Measurements from ENCODE around the gene CCL28.

CCL28 gene

DNA sequence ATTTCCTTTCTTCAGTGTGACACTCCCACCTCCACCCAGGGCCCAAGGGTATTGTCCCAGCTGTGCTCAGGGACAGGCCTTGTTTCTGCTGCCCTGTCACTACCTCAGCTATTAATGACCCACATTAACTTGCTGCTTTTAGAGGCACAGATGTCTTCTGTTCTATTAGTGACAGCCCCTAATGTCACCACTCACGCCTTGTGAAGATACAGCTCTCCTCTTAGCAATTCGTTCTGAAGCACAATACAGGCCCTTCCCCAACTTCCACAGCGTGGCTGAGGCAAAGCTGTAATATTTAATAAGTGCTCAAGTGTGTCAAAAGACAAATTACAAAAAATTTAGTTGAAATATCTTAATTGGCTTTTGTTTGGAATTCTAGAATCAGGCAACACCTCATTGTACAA, 54.3 kb downstream of the CCL28 start:
- no peak for DNase-seq (ENCODE audit: low read depth)

DNA sequence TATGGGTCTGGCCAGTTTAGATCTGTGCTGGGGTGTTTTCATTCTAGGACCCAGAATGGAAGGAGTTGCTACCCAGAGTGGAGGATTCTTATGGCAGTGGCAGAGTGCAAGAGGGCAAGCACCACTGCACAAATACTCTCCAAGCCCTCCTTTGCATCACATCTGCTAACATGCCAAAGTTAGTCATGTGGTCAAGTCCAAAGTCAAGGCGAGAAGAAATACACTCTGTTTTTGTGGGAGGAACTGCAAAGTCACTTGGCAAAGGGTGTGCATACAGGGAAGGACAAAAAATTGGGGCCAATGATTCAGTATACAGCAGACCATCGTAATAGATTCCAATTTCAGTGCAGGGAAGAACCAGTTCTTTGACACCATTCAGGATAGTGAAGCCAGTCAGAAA, 55.1 kb downstream of the CCL28 start:
- no peak for DNase-seq (ENCODE audit: low read depth)

DNA sequence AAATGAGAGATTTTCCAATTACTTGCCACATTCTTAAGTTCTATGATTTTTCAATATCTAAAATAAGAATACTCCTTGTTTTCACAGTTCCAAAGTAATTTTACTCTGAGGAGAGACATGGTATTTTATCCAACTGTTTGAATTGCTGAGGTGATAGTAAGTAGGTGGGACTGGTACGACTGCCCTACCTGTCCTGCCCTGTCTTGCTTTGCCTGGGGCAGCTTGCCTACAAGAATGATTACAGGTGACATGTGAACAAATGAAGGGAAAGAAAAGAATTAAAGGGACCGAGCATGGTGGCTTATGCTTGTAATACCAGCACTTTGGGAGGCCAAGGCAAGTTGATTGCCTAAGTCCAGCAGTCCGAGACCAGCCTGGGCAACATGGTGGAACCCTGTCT, 57.4 kb downstream of the CCL28 start:
- DNase-seq (ENCODE audit: low read depth) = no peak

DNA sequence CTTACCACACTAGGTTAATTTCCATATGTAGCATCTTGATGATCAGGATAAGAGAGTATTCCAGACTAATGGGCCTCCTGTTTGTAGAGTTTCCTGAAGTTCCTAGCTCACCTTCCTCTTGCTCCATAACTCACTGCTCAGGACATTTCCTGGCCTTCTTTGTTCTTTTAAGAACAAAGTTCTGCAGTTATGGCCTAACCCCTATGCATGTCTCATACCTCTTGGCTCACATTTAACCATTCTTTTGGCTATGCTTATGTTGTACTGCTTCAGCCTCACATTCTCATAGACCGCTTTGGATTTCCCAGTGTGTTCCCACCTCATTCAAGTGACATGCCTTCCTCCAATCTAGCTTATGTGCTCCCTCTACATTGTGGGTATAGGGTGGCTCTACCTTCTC, 58.5 kb downstream of the CCL28 start:
- no peak for DNase-seq (ENCODE audit: low read depth)

DNA sequence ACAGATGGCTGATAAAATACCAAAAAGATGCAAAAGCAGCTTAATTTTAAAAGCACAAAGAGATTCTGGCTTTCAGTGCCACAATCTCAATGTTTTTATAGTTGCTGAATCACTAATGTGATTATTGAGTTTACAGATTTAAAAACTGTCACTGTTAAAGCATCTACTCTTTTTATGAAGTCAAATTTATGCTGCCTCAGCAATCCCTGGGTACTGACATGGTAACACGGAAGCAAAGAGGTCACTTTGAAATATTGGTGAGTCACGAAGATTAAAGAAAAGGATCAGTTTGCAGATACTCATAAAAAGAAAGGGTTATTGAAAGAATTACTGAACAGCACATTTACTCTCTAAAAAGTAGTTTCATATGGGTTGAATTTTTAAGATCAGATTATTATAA, 59.3 kb downstream of the CCL28 start:
- DNase-seq (ENCODE audit: low read depth) = no peak

DNA sequence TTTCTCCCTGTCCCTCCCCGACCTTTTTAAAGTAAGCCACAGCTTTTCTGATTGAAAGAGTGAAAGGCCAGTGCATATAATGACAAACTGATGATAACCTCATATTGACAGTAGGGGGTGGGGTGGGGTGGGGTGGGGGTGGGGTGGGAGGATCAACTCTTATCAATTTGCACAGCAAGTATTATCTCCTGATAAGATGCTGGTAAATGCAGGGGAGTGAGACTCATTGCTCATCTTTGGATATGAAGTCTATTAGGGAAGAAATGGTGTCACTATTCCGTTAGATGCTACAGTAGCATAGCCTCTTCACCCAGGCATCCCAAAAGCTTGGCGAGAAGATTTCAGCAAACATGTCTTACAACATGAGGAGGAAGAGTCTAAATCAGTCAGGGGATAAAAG, 60.1 kb downstream of the CCL28 start:
- no peak for DNase-seq (ENCODE audit: low read depth)

DNA sequence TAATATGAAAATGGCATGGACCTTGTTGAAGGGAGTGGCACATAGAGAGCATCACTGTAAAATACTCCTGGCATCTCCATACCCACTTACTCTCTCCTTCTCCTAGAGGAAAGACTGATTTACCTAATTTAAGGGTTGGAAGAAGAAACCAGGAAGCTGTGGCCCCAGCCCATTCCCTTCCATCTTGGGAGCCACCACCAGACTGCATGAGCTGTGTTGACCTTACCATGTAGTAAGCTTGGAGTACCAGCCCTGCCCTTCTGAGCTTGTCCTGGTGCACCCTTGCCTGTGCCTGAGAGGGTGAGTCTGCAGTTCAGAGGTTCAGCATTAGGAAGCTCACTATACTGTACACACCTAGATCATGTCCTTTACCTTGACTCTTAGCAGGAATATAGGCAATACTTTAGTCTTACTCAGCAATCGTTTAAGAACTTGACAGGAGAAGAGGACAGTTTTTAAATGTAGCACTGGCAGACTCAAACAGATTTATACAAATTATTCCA, 63.3 kb downstream of the CCL28 start:
- DNase-seq (ENCODE audit: low read depth) = no peak

DNA sequence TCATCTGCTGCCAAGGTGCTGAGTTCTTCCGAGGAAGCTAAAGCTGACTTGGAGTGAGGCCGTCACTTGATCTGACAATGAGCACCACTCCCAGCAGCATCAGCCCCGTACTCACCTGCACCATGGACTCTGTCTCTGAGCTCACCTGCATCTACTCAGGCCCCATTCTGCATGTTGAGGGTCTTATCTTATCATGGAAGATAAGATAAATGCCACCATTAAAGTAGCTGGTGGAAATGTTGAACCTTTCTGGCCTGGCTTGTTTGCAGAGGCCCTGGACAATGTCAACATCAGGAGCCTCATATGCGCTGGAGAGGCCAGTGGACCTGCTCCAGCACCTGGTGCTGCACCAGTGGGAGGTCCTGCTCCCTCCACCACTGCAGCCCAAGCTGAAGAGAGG, 64.0 kb downstream of the CCL28 start:
- DNase-seq (ENCODE audit: low read depth) = no peak

DNA sequence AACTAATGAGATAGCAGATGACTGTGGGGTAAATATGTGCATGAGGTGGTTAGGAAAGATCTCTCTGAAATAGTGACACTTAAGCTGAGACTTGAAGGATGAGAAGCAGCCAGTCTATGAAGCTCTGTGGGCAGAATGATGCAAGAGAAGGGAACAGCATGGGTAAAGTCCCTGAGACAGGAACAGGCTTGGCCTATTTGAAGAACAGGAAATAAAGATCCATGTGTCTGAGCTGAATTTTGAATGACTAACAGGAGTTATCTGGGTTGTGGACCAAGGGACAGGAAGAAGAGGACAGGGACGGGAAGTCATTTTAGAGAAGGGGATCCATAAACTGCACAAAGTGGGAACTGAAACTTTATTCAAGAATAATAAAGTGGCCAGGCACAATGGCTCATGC, 73.3 kb downstream of the CCL28 start:
- DNase-seq (ENCODE audit: low read depth) = no peak

DNA sequence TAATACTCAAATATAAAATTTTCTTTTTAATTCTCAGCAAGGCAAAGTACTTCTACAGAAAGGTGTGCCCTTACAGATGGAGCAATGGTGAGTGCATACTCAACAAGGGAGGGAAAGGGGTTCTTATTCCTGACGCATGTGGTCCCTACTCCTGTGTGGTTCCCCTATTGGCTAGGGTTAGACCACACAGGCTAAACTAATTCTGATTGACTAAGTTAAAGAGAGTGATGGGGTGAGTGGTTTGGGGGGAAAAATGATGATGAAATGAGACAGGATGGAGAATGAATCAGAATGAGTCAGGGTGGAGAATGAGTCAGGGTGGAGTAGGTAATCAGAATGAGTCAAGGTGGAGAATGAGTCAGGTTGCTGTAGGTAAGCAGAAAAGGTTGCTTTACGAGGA, 76.0 kb downstream of the CCL28 start:
- no peak for DNase-seq (ENCODE audit: low read depth)

DNA sequence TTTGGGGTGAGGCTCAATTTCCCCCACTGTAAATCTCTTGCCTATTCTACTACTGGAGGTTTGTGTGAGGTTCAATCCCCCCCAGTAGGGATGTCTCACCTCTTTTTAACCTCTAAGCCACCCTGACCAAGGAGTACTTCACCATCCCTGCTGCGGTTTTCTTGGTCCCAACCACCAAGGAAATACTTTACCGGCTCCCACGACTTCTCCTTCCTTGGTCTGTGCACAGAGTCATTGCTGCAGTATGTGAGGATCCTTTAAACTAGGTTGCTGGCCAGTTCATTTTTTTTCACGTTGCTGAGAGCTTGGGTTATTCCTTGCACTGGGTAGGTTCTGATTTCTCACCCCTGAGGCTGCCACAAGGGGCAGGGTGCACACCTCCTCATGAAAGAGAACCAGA, 76.5 kb downstream of the CCL28 start:
- DNase-seq (ENCODE audit: low read depth) = no peak

DNA sequence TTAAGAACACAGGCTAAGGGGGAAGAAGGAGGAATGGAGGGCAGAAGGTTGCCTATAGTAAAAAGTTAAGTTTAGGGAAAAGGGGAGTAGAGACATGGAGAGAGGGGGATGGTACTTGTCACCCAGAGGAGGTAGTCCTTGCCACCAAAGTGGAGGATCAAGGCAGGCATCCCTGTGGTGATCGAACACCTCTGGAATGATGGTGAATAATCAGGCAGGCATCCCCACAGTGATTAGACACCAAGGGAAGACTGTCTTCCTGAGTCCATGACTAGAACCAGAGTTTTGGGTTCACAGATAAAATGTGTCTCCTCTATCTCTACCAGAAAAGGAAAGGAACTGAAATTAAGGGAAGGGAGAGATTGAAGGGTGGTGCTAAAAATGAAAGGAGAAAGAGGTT, 79.8 kb downstream of the CCL28 start:
- no peak for DNase-seq (ENCODE audit: low read depth)

Measured in CMK (cell line).